Measurements from ENCODE around the gene HNRNPC. TPM values are rescaled to one million over a fixed set of nuclear protein-coding genes. Genes with fewer than 3 reads are reported as not detected.

HNRNPC gene
- total RNA-seq, 1 experiment from 2014 or later, result 1,062 TPM

GRCh38 chr14:21251215-21251614, 18.0 kb downstream of the HNRNPC start:
- Histone ChIP-seq H3K79me1 (ENCODE audit: insufficient read depth, low read depth, low read length, poor library complexity, severe bottlenecking) (no peaks in the 10 kb centered on the region), H3T11ph (ENCODE audit: low read length) (no peak overlapping the region), H3K18ac (ENCODE audit: insufficient read length, low read depth, low read length) (no peak overlapping the region), H3K4me1 (ENCODE audit: insufficient read depth, low read length) (no peaks in the 10 kb centered on the region; the same call in 1 of the 2 replicates), H3K23ac (ENCODE audit: insufficient read length, low read depth, low read length) (no peak overlapping the region), H3K79me2 (ENCODE audit: insufficient read depth, low read length) (peaks cover 82% of the 10 kb centered on the region), H3K23me2 (ENCODE audit: insufficient read length, low read depth, low read length, poor library complexity, severe bottlenecking) (no peaks in the 10 kb centered on the region), H2BK5ac (ENCODE audit: insufficient read length, low read length) (no peak overlapping the region), H3K14ac (ENCODE audit: insufficient read depth, low read length) (no peak overlapping the region), H4K91ac (ENCODE audit: insufficient read length, low read depth, low read length) (no peak overlapping the region), H2BK20ac (ENCODE audit: low read depth, low read length, poor library complexity, severe bottlenecking) (no peak overlapping the region), H4K20me1 (ENCODE audit: control insufficient read depth, insufficient read depth, insufficient read length) (no peaks in the 10 kb centered on the region), H2AK5ac (ENCODE audit: insufficient read length, low read length) (no peak overlapping the region), H3K56ac (ENCODE audit: insufficient read length, low read depth, low read length) (no peak overlapping the region), H2AFZ (ENCODE audit: low read length) (no peak overlapping the region), H2BK120ac (ENCODE audit: low read depth, low read length, poor library complexity, severe bottlenecking) (no peak overlapping the region), H3K9ac (ENCODE audit: extremely low read depth, insufficient read length, low read length) (no peak overlapping the region), H4K8ac (replicated peaks; ENCODE audit: insufficient read length, low read depth, low read length) (no peak overlapping the region), H2BK12ac (ENCODE audit: insufficient read length, low read depth, low read length) (no peak overlapping the region), H2BK15ac (ENCODE audit: low read depth, low read length) (no peak overlapping the region), H3K9me3 (ENCODE audit: control insufficient read depth, low read depth, low read length) (no peaks in the 10 kb centered on the region), H4K5ac (ENCODE audit: insufficient read length, low read depth, low read length) (no peak overlapping the region), H3K4me2 (ENCODE audit: insufficient read depth, insufficient read length, low read length) (no peak overlapping the region), H3K27me3 (ENCODE audit: insufficient read depth, low read length) (no peaks in the 10 kb centered on the region), H3K27ac (ENCODE audit: insufficient read length, low read depth, low read length) (no peak overlapping the region), H3K4ac (ENCODE audit: low read depth, low read length) (no peak overlapping the region)
- Mint-ChIP-seq H3K27ac (no peak overlapping the region), H3K9me3 (no peaks in the 10 kb centered on the region), H3K4me3 (no peak overlapping the region), H3K4me1 (peaks cover 24 to 28% of the 10 kb centered on the region in 2 experiments), H3K27me3 (ENCODE audit: low read depth) (no peaks in the 10 kb centered on the region), H3K36me3 (ENCODE audit: insufficient read depth in 1 of 3, low read depth in 3 of 3) (peaks cover 56 to 95% (median 85%) of the 10 kb centered on the region in 3 experiments)
- WGBS (ENCODE audit: extremely low coverage, insufficient read length, low lambda C conversion rate), result no CpG with 5 or more reads among the region's 5 CpGs
- DNase-seq, result no peak
- TF ChIP-seq CTCF (conservative IDR thresholded peaks at IDR 0.05), result no peak

Data from H9 (cell line).